GM12878 (cell line): ENCODE measurements around the gene ADCY9. TPM values are rescaled to one million over a fixed set of nuclear protein-coding genes. Genes with fewer than 3 reads are reported as not detected.
"Not testable (repeated sequence)": the region's sequence is repeated elsewhere in the genome, so short reads cannot be mapped to it uniquely, and the experiment has no call there.

Source experiments
- ATAC-seq: fragments of 200-7000 bp; cut with Tn5 transposase; 3 replicates; pipeline ENCODE4 v1.9.1; 2020; ENCODE audit warnings: mild to moderate bottlenecking, moderate library complexity
- BruUV-seq: library from RNA; stranded (reverse); fragments of 400-500 nt; replicated peaks from 2 replicates; lab custom pipeline; 2021; lab: Mats Ljungman, UMichigan
- CTCF ChIA-PET: fragments of 300-600 bp; sonication (Branson Sonifier 250); formaldehyde crosslinking; extraction: SDS; loops from one replicate; lab custom pipeline; 2021; ENCODE audit warnings: inconsistent platforms; lab: Yijun Ruan, JAX
- POLR2A ChIA-PET: fragments of 350-600 bp; formaldehyde crosslinking; extraction: SDS; loops from one replicate; lab custom pipeline; 2021; ENCODE audit warnings: inconsistent platforms; lab: Charles Lee
- RAD21 ChIA-PET: fragments of 300-600 bp; sonication (Branson Sonifier 250); formaldehyde crosslinking; loops from one replicate; lab custom pipeline; 2023; ENCODE audit warnings: antibody characterized with exemption; ENCODE audit not compliant: unreplicated experiment; lab: Charles Lee
- SMC1A ChIA-PET: fragments of 300-600 bp; sonication (Branson Sonifier 250); formaldehyde crosslinking; loops from one replicate; lab custom pipeline; 2023; ENCODE audit not compliant: unreplicated experiment, uncharacterized antibody; lab: Charles Lee
- DNase-seq: peaks from one replicate; pipeline ENCODE4 v3.0.0-alpha.2; 2011; ENCODE audit warnings: low read depth, low spot score
- FAIRE-seq: peaks from 3 replicates; lab custom pipeline; 2011; peaks lifted over from hg19 to GRCh38; lab: Jason Lieb, UNC
- H2AFZ ChIP-seq: 2 replicates; pipeline ENCODE4 v1.6.0; 2011; ENCODE audit warnings: low read depth, low read length, control low read depth; ENCODE audit not compliant: control insufficient read depth
- H3K27ac ChIP-seq: 2 replicates; pipeline ENCODE4 v1.5.1; 2011; ENCODE audit warnings: control low read depth; ENCODE audit not compliant: control insufficient read depth, insufficient read depth
- H3K27me3 ChIP-seq, 2 experiments: replicated peaks in 1 of 2; 2 replicates each; pipeline versions ENCODE4 v1.6.0 to v1.6.1; 2011; ENCODE audit warnings: low read length in 1 of 2; ENCODE audit not compliant: control insufficient read depth in 2 of 2, insufficient read depth in 2 of 2
- H3K36me3 ChIP-seq, 2 experiments: 2 replicates each; pipeline ENCODE4 v1.5.1; 2011; ENCODE audit warnings: low read length in 1 of 2; ENCODE audit not compliant: control insufficient read depth in 2 of 2, insufficient read depth in 2 of 2
- H3K4me1 ChIP-seq: 2 replicates; pipeline ENCODE4 v1.6.1; 2011; ENCODE audit warnings: mild to moderate bottlenecking, low read length, moderate library complexity, mixed read lengths; ENCODE audit not compliant: control insufficient read depth, insufficient read depth
- H3K4me2 ChIP-seq: 2 replicates; pipeline ENCODE4 v1.6.0; 2011; ENCODE audit warnings: control low read depth; ENCODE audit not compliant: control insufficient read depth, insufficient read depth
- H3K4me3 ChIP-seq: fragments of 200-600 bp; sonication (generic); 2 replicates; pipeline ENCODE4 v1.5.1; 2016
- H3K79me2 ChIP-seq: 2 replicates; pipeline ENCODE4 v1.6.0; 2011; ENCODE audit warnings: low read length; ENCODE audit not compliant: control insufficient read depth, insufficient read depth
- H3K9ac ChIP-seq: 2 replicates; pipeline ENCODE4 v1.8.0; 2011; ENCODE audit warnings: low read length, control low read depth, mixed read lengths; ENCODE audit not compliant: control insufficient read depth, insufficient read depth
- H3K9me3 ChIP-seq: replicated peaks from 3 replicates; pipeline ENCODE4 v1.5.1; 2011; ENCODE audit warnings: mild to moderate bottlenecking, low read length; ENCODE audit not compliant: control insufficient read depth, insufficient read depth
- H4K20me1 ChIP-seq: 2 replicates; pipeline ENCODE4 v1.6.0; 2011; ENCODE audit not compliant: control insufficient read depth, insufficient read depth
- FOS ChIP-seq: IDR thresholded peaks from 3 replicates; pipeline ENCODE4 v1.6.1; 2011; ENCODE audit warnings: borderline replicate concordance; ENCODE audit not compliant: insufficient read length; ENCODE audit errors: extremely low read depth
- HCFC1 ChIP-seq: fragments of 150-350 bp; IDR thresholded peaks from 2 replicates; pipeline ENCODE4 v1.6.1; 2014; ENCODE audit warnings: low read length
- HDAC6 ChIP-seq: fragments of 200-600 bp; sonication (generic); IDR thresholded peaks from one replicate; pipeline ENCODE4 v1.8.0; 2017; ENCODE audit warnings: antibody characterized with exemption; ENCODE audit not compliant: unreplicated experiment
- LARP7 ChIP-seq: fragments of 450-650 bp; IDR thresholded peaks from 2 replicates; pipeline ENCODE4 v1.6.1; 2017; ENCODE audit warnings: mild to moderate bottlenecking
- MYB ChIP-seq: fragments of 150-350 bp; IDR thresholded peaks from 2 replicates; pipeline ENCODE4 v1.6.1; 2014; ENCODE audit warnings: mild to moderate bottlenecking, low read depth, low read length, borderline replicate concordance
- POLR2AphosphoS5 ChIP-seq: IDR thresholded peaks from 2 replicates; pipeline ENCODE4 v1.6.1; 2011; ENCODE audit warnings: mild to moderate bottlenecking, low read length, inconsistent platforms
- SMAD1 ChIP-seq: fragments of 450-650 bp; IDR thresholded peaks from 2 replicates; pipeline ENCODE4 v1.6.1; 2018; ENCODE audit warnings: mild to moderate bottlenecking, low read depth; ENCODE audit not compliant: partially characterized antibody
- SPI1 ChIP-seq: IDR thresholded peaks from 2 replicates; pipeline ENCODE4 v1.6.1; 2011; ENCODE audit warnings: low read depth, mild to moderate bottlenecking, low read length, moderate library complexity, borderline replicate concordance; ENCODE audit not compliant: insufficient read depth
- YY1 ChIP-seq: IDR thresholded peaks from 2 replicates; pipeline ENCODE4 v1.6.1; 2011; ENCODE audit warnings: low read depth, mild to moderate bottlenecking, low read length
- WGBS: methylation state at CpG from one replicate; pipeline ENCODE4 v1.1.6; 2016; ENCODE audit warnings: low lambda C conversion rate; ENCODE audit not compliant: insufficient replicate concordance, insufficient coverage; ENCODE audit errors: missing lambda C conversion rate; 5-methylcytosine and 5-hydroxymethylcytosine counted together
- in situ Hi-C: fragments of 300-500 bp; cut with MboI; formaldehyde crosslinking; loops from 9 replicates; pipeline ENCODE4 v1.14.3; 2018; ENCODE audit warnings: mixed read lengths
- intact Hi-C: fragments of 100-400 bp; cut with micrococcal nuclease; formaldehyde crosslinking; loops from one replicate; pipeline ENCODE4 v1.14.2; 2022; ENCODE audit not compliant: unreplicated experiment
- polyA plus RNA-seq, 11 experiments: library from polyadenylated mRNA; depleted of rRNA in 4 of 11; unstranded in 6 of 11; stranded (reverse) in 5 of 11; fragments of >200 nt; fragmentation: Nextera tagmentation in 4 of 11; fragmentation: Illumina TruSeq in 1 of 11; extraction: Ambion mirVana in 4 of 11; extraction: Trizol in 1 of 11; gene quantifications; 1 replicate in 1 of 11; 2 replicates in 10 of 11; pipeline versions ENCODE4 v1.2.1 to v1.2.3, GENCODE V29; 2011 to 2016; ENCODE audit warnings: inconsistent platforms in 2 of 11, missing spikeins in 2 of 11, low read depth in 1 of 11
- total RNA-seq, 4 experiments: library from RNA; depleted of rRNA in 3 of 4; stranded (reverse); fragments of >200 nt in 3 of 4; fragmentation: Illumina TruSeq in 1 of 4; extraction: Trizol in 1 of 4; gene quantifications; 2 replicates each; pipeline versions ENCODE4 v1.2.1 to v1.2.3, GENCODE V29; 2013 to 2021

The ADCY9 gene
- total and polyA plus RNA-seq, 10 of the 15 experiments (the other 5 are each of a cell fraction or from before 2014, with no cell fraction given) = 0.09 to 0.41 (median 0.15) TPM; not detected in 3

- BruUV-seq, CTCF ChIA-PET, intact Hi-C loops, H3K9ac ChIP-seq, H3K79me2 ChIP-seq, FAIRE-seq, H2AFZ ChIP-seq, H3K27me3 ChIP-seq, in situ Hi-C loops, POLR2A ChIA-PET, ATAC-seq, H3K4me2 ChIP-seq, H3K4me1 ChIP-seq, H3K4me3 ChIP-seq, H3K36me3 ChIP-seq, H3K9me3 ChIP-seq, RAD21 ChIA-PET, DNase-seq, H3K27ac ChIP-seq, H4K20me1 ChIP-seq: not testable (repeated sequence)
- SMC1A ChIA-PET = interaction anchor here (0.6 kb wide), 1 partner anchor 258 kb away, joined by 3 read pairs; no protein-coding TSS in a partner anchor
- 74% methylated on average over 9 of the region's 9 CpGs for WGBS
Observed at GRCh38 chr16:4073150-4073549, 43.1 kb downstream of the ADCY9 start.

GRCh38 chr16:4071686-4072561, 44.3 kb downstream of the ADCY9 start:
- H3K9me3 ChIP-seq = no peaks in the 10 kb centered on the region
- in situ Hi-C loops (no loop called here), intact Hi-C loops (no loop called here)
- H3K36me3 ChIP-seq = no peaks in the 10 kb centered on the region
- no peaks in the 10 kb centered on the region for H3K27me3 ChIP-seq
- FAIRE-seq (no peak), DNase-seq (no peak), ATAC-seq (no peak)
- BruUV-seq = no TSS peak
- no peak overlapping the region for H3K4me2 ChIP-seq
- H2AFZ ChIP-seq = no peak overlapping the region
- no peak overlapping the region for H3K4me3 ChIP-seq
- ChIA-PET SMC1A (interaction anchor here (1.1 kb wide), 1 partner anchor 173 kb away, joined by 3 read pairs; no protein-coding TSS in a partner anchor), CTCF (no interaction called here), POLR2A (no interaction called here)
- H3K27ac ChIP-seq = no peak overlapping the region
- no peak overlapping the region for H3K9ac ChIP-seq
- 57% methylated on average over 22 of the region's 22 CpGs for WGBS
- H4K20me1 ChIP-seq = no peaks in the 10 kb centered on the region
- no peak for TF ChIP-seq MYB
- no peak for TF ChIP-seq SPI1
- TF ChIP-seq POLR2AphosphoS5 = no peak
- TF ChIP-seq SMAD1 = no peak
- no peak for TF ChIP-seq LARP7
- no peak for TF ChIP-seq YY1
- TF ChIP-seq HDAC6 = no peak
- no peak for TF ChIP-seq HCFC1
- TF ChIP-seq FOS = no peak
- TF ChIP-seq, all 136 proteins: peak for 0
- RAD21 ChIA-PET = no interaction called here
- H3K79me2 ChIP-seq = no peaks in the 10 kb centered on the region
- H3K4me1 ChIP-seq = no peaks in the 10 kb centered on the region
